ENCODE results near the gene KIAA0753. TPM values are rescaled to one million over a fixed set of nuclear protein-coding genes. Genes with fewer than 3 reads are reported as not detected.

KIAA0753 gene
- total and polyA plus RNA-seq, 10 of the 15 experiments (the other 5 are each of a cell fraction or from before 2014, with no cell fraction given), result 2.2 to 15.2 (median 7.7) TPM

GRCh38 chr17:6541886-6542285 is 98.6 kb downstream of the KIAA0753 start:
- Histone ChIP-seq H3K9me3 (replicated peaks; ENCODE audit: control insufficient read depth, insufficient read depth, low read length) (no peaks in the 10 kb centered on the region; the same call in 2 of the 3 replicates), H4K20me1 (ENCODE audit: control insufficient read depth, insufficient read depth) (no peaks in the 10 kb centered on the region), H3K79me2 (ENCODE audit: control insufficient read depth, insufficient read depth, low read length) (no peaks in the 10 kb centered on the region), H3K36me3 (ENCODE audit: control insufficient read depth in 2 of 2, insufficient read depth in 2 of 2, low read length in 1 of 2) (no peaks in the 10 kb centered on the region), H3K9ac (ENCODE audit: control insufficient read depth, insufficient read depth, low read length) (no peak overlapping the region), H3K27ac (ENCODE audit: control insufficient read depth, insufficient read depth) (no peak overlapping the region), H3K4me1 (ENCODE audit: control insufficient read depth, insufficient read depth, low read length) (peaks cover 3% of the 10 kb centered on the region), H3K4me2 (ENCODE audit: control insufficient read depth, insufficient read depth) (no peak overlapping the region), H3K4me3 (no peak overlapping the region), H2AFZ (ENCODE audit: control insufficient read depth, low read depth, low read length) (no peak overlapping the region), H3K27me3 (replicated peaks in 1 of 2; ENCODE audit: control insufficient read depth in 2 of 2, insufficient read depth in 2 of 2, low read length in 1 of 2) (no peaks in the 10 kb centered on the region)
- no peak for DNase-seq (ENCODE audit: low read depth, low spot score)
- POLR2A ChIA-PET, result no interaction called here
- RAD21 ChIA-PET (ENCODE audit: unreplicated experiment), result no interaction called here
- CTCF ChIA-PET, result no interaction called here
- no TSS peak for BruUV-seq (replicated peaks)
- FAIRE-seq, result no peak
- in situ Hi-C loops (cut with MboI) (no loop called here), intact Hi-C loops (cut with micrococcal nuclease; ENCODE audit: unreplicated experiment) (no loop called here)
- 71% methylated on average over 4 of the region's 4 CpGs for WGBS (ENCODE audit: insufficient coverage, insufficient replicate concordance, low lambda C conversion rate, missing lambda C conversion rate)
- SMC1A ChIA-PET (ENCODE audit: uncharacterized antibody, unreplicated experiment), result no interaction called here
- no peak for ATAC-seq
- TF ChIP-seq RELB (IDR thresholded peaks at IDR 0.05; ENCODE audit: low read depth) (no peak), IRF3 (IDR thresholded peaks at IDR 0.05) (no peak), TCF7 (IDR thresholded peaks at IDR 0.05; ENCODE audit: borderline replicate concordance) (no peak), SRF (IDR thresholded peaks at IDR 0.05; ENCODE audit: low read depth in 2 of 2, low read length in 2 of 2) (no peak), NR2F1 (conservative IDR thresholded peaks at IDR 0.05) (no peak), MTA2 (IDR thresholded peaks at IDR 0.05; ENCODE audit: low read depth) (no peak), FOS (IDR thresholded peaks at IDR 0.05; ENCODE audit: borderline replicate concordance, extremely low read depth, insufficient read length) (no peak), CEBPZ (IDR thresholded peaks at IDR 0.05; ENCODE audit: low read depth, low read length) (no peak), ZBTB40 (IDR thresholded peaks at IDR 0.05; ENCODE audit: borderline replicate concordance) (no peak), NRF1 (conservative IDR thresholded peaks at IDR 0.05; ENCODE audit: low read depth, low read length) (no peak), ATF7 (IDR thresholded peaks at IDR 0.05; ENCODE audit: low read depth) (no peak), MAX (IDR thresholded peaks at IDR 0.05; ENCODE audit: low read depth, low read length) (no peak), MTA3 (IDR thresholded peaks at IDR 0.05; ENCODE audit: borderline replicate concordance, low read length) (no peak), PAX8 (IDR thresholded peaks at IDR 0.05) (no peak), BCL11A (IDR thresholded peaks at IDR 0.05; ENCODE audit: low read depth, low read length) (no peak), ZNF384 (IDR thresholded peaks at IDR 0.05; ENCODE audit: borderline replicate concordance, low read depth, low read length) (no peak)
